SK-N-SH treated with all-trans-retinoic acid at 6 μM for 48 hours (cell line): ENCODE data around the gene OSGEP.

Experiments used
- ATAC-seq: fragments of 200-7000 bp; cut with Tn5 transposase; 3 replicates; pipeline ENCODE4 v1.9.1; 2020; ENCODE audit warnings: mild to moderate bottlenecking, moderate library complexity
- ARNTL ChIP-seq: fragments of 450-650 bp; formaldehyde crosslinking; IDR thresholded peaks from 2 replicates; pipeline ENCODE4 v1.5.0; 2020; ENCODE audit warnings: low read depth, mild to moderate bottlenecking, moderate library complexity, borderline replicate concordance
- BACH2 ChIP-seq: fragments of 250-450 bp; sonication (Bioruptor Pico); IDR thresholded peaks from 2 replicates; pipeline ENCODE4 v1.9.0; 2021; ENCODE audit warnings: mild to moderate bottlenecking, borderline replicate concordance
- CSDC2 ChIP-seq: fragments of 250-450 bp; sonication (Bioruptor Pico); IDR thresholded peaks from 2 replicates; pipeline ENCODE4 v1.5.0; 2020; ENCODE audit warnings: mild to moderate bottlenecking, moderate library complexity
- ESRRG ChIP-seq: fragments of 250-450 bp; sonication (Bioruptor Pico); IDR thresholded peaks from 2 replicates; pipeline ENCODE4 v1.6.1; 2021; ENCODE audit warnings: mild to moderate bottlenecking
- GLIS3 ChIP-seq: fragments of 250-450 bp; sonication (Bioruptor Pico); IDR thresholded peaks from 2 replicates; pipeline ENCODE4 v1.5.0; 2020; ENCODE audit warnings: mild to moderate bottlenecking, moderate library complexity
- ISL1 ChIP-seq: fragments of 250-450 bp; sonication (Bioruptor Pico); IDR thresholded peaks from 2 replicates; pipeline ENCODE4 v2.1.2; 2022; ENCODE audit warnings: mild to moderate bottlenecking, moderate library complexity
- OSR1 ChIP-seq: fragments of 250-450 bp; sonication (Bioruptor Pico); IDR thresholded peaks from 2 replicates; pipeline ENCODE4 v1.8.0; 2022; ENCODE audit warnings: moderate library complexity, mild to moderate bottlenecking, inconsistent platforms
- PPARA ChIP-seq: fragments of 250-450 bp; sonication (Bioruptor Pico); IDR thresholded peaks from 2 replicates; pipeline ENCODE4 v1.5.0; 2020; ENCODE audit warnings: mild to moderate bottlenecking, borderline replicate concordance
- RARB ChIP-seq: fragments of 250-450 bp; sonication (Bioruptor Pico); IDR thresholded peaks from 2 replicates; pipeline ENCODE4 v1.8.0; 2021; ENCODE audit warnings: mild to moderate bottlenecking, moderate library complexity
- SNAI2 ChIP-seq: fragments of 250-450 bp; sonication (Bioruptor Pico); IDR thresholded peaks from 2 replicates; pipeline ENCODE4 v1.5.0; 2020; ENCODE audit warnings: mild to moderate bottlenecking, moderate library complexity
- TCF4 ChIP-seq: fragments of 250-450 bp; sonication (Bioruptor Pico); IDR thresholded peaks from 2 replicates; pipeline ENCODE4 v1.8.0; 2021; ENCODE audit warnings: mild to moderate bottlenecking, moderate library complexity, borderline replicate concordance
- TOX ChIP-seq: fragments of 250-450 bp; sonication (Bioruptor Pico); IDR thresholded peaks from 2 replicates; pipeline ENCODE4 v1.8.0; 2021; ENCODE audit warnings: mild to moderate bottlenecking, moderate library complexity, borderline replicate concordance
- ZFP3 ChIP-seq: fragments of 250-450 bp; sonication (Bioruptor Pico); IDR thresholded peaks from 2 replicates; pipeline ENCODE4 v1.5.0; 2020; ENCODE audit warnings: mild to moderate bottlenecking, moderate library complexity
- ZFP30 ChIP-seq: fragments of 450-650 bp; formaldehyde crosslinking; IDR thresholded peaks from 2 replicates; pipeline ENCODE4 v1.5.0; 2022; ENCODE audit warnings: mild to moderate bottlenecking, moderate library complexity
- ZNF70 ChIP-seq: fragments of 450-650 bp; formaldehyde crosslinking; IDR thresholded peaks from 2 replicates; pipeline ENCODE4 v1.5.0; 2020; ENCODE audit warnings: mild to moderate bottlenecking, moderate library complexity
- ZNF8 ChIP-seq: fragments of 450-650 bp; formaldehyde crosslinking; IDR thresholded peaks from 2 replicates; pipeline ENCODE4 v1.5.0; 2020; ENCODE audit warnings: mild to moderate bottlenecking, moderate library complexity
- TF ChIP-seq, protein P1 (sequence below): fragments of 250-450 bp; sonication (Bioruptor Pico); IDR thresholded peaks from 2 replicates; pipeline ENCODE4 v1.8.0; 2021; ENCODE audit warnings: low read depth, mild to moderate bottlenecking, moderate library complexity, borderline replicate concordance
- TF ChIP-seq, protein P2 (sequence below): fragments of 250-450 bp; sonication (Bioruptor Pico); IDR thresholded peaks from 2 replicates; pipeline ENCODE4 v1.5.0; 2020; ENCODE audit warnings: mild to moderate bottlenecking, moderate library complexity
- TF ChIP-seq, protein P3 (sequence below): fragments of 250-450 bp; sonication (Bioruptor Pico); IDR thresholded peaks from 2 replicates; pipeline ENCODE4 v1.8.0; 2020; ENCODE audit warnings: mild to moderate bottlenecking, moderate library complexity, borderline replicate concordance
- TF ChIP-seq, protein P4 (sequence below): fragments of 250-450 bp; sonication (Bioruptor Pico); IDR thresholded peaks from 2 replicates; pipeline ENCODE4 v1.5.1; 2020; ENCODE audit warnings: low read depth, mild to moderate bottlenecking, moderate library complexity
- TF ChIP-seq, protein P5 (sequence below): fragments of 250-450 bp; sonication (Bioruptor Pico); IDR thresholded peaks from 2 replicates; pipeline ENCODE4 v1.5.1; 2021; ENCODE audit warnings: mild to moderate bottlenecking, moderate library complexity

Gene OSGEP

DNA sequence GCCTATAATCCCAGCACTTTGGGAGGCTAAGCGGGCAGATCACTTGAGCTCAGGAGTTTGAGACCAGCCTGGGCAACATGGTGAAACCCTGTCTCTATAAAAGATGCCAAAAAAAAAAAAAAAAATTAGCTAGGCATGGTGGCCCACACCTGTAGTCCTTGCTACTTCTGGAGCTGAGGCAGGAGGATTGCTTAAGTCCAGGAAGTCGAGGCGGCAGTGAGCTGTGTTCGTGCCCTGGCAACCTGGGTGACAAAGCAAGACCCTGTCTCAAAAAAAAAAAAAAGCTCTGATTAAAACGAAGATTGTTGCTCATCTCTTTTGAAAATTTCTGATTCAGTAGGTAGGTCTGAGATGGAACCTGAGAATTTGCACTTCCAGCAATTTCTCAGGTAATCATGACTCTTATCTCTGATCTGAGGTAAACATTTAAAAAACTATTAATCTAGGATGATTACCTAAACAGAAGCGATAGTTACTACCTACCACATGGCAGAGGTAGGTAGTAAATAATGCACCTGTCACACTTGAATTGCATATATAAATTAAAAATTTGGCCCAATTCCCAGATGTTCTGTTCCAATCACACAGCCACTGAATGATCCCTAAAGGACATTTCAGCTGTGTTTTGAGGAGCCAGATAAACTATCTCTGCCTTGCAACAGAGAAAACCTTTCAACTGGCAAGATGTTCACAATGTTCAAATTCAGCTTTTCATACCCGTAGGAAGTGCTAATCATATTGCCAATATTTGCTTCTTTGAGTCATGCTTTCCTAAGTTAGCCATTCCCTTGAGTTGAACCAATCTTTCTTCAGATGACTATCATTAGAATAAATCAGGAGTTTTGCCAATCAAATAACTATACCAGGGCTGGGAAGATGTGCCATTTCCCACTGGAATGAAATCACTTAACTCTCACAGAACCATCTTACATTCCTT, 37.1 kb downstream of the OSGEP start:
- TF ChIP-seq SNAI2 (CRISPR knock-in tag) (no peak), ZFP30 (CRISPR knock-in tag) (no peak), GLIS3 (CRISPR knock-in tag) (no peak), ISL1 (CRISPR knock-in tag) (no peak), ARNTL (CRISPR knock-in tag) (no peak), PPARA (CRISPR knock-in tag) (no peak), ZNF70 (CRISPR knock-in tag) (no peak), ESRRG (CRISPR knock-in tag) (no peak), ZNF8 (CRISPR knock-in tag) (no peak), ZFP3 (no peak), TCF4 (CRISPR knock-in tag) (no peak), BACH2 (CRISPR knock-in tag) (no peak)
- TF ChIP-seq, protein P1, sequence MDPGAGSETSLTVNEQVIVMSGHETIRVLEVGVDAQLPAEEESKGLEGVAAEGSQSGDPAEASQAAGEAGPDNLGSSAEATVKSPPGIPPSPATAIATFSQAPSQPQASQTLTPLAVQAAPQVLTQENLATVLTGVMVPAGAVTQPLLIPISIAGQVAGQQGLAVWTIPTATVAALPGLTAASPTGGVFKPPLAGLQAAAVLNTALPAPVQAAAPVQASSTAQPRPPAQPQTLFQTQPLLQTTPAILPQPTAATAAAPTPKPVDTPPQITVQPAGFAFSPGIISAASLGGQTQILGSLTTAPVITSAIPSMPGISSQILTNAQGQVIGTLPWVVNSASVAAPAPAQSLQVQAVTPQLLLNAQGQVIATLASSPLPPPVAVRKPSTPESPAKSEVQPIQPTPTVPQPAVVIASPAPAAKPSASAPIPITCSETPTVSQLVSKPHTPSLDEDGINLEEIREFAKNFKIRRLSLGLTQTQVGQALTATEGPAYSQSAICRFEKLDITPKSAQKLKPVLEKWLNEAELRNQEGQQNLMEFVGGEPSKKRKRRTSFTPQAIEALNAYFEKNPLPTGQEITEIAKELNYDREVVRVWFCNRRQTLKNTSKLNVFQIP (CRISPR knock-in tag) = no peak
- TF ChIP-seq, protein P2, sequence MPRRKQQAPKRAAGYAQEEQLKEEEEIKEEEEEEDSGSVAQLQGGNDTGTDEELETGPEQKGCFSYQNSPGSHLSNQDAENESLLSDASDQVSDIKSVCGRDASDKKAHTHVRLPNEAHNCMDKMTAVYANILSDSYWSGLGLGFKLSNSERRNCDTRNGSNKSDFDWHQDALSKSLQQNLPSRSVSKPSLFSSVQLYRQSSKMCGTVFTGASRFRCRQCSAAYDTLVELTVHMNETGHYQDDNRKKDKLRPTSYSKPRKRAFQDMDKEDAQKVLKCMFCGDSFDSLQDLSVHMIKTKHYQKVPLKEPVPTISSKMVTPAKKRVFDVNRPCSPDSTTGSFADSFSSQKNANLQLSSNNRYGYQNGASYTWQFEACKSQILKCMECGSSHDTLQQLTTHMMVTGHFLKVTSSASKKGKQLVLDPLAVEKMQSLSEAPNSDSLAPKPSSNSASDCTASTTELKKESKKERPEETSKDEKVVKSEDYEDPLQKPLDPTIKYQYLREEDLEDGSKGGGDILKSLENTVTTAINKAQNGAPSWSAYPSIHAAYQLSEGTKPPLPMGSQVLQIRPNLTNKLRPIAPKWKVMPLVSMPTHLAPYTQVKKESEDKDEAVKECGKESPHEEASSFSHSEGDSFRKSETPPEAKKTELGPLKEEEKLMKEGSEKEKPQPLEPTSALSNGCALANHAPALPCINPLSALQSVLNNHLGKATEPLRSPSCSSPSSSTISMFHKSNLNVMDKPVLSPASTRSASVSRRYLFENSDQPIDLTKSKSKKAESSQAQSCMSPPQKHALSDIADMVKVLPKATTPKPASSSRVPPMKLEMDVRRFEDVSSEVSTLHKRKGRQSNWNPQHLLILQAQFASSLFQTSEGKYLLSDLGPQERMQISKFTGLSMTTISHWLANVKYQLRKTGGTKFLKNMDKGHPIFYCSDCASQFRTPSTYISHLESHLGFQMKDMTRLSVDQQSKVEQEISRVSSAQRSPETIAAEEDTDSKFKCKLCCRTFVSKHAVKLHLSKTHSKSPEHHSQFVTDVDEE = no peak
- TF ChIP-seq, protein P3, sequence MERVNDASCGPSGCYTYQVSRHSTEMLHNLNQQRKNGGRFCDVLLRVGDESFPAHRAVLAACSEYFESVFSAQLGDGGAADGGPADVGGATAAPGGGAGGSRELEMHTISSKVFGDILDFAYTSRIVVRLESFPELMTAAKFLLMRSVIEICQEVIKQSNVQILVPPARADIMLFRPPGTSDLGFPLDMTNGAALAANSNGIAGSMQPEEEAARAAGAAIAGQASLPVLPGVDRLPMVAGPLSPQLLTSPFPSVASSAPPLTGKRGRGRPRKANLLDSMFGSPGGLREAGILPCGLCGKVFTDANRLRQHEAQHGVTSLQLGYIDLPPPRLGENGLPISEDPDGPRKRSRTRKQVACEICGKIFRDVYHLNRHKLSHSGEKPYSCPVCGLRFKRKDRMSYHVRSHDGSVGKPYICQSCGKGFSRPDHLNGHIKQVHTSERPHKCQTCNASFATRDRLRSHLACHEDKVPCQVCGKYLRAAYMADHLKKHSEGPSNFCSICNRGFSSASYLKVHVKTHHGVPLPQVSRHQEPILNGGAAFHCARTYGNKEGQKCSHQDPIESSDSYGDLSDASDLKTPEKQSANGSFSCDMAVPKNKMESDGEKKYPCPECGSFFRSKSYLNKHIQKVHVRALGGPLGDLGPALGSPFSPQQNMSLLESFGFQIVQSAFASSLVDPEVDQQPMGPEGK (CRISPR knock-in tag) = no peak
- TF ChIP-seq, protein P4, sequence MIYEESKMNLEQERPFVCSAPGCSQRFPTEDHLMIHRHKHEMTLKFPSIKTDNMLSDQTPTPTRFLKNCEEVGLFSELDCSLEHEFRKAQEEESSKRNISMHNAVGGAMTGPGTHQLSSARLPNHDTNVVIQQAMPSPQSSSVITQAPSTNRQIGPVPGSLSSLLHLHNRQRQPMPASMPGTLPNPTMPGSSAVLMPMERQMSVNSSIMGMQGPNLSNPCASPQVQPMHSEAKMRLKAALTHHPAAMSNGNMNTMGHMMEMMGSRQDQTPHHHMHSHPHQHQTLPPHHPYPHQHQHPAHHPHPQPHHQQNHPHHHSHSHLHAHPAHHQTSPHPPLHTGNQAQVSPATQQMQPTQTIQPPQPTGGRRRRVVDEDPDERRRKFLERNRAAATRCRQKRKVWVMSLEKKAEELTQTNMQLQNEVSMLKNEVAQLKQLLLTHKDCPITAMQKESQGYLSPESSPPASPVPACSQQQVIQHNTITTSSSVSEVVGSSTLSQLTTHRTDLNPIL (CRISPR knock-in tag) = no peak
- no peak for ATAC-seq

DNA sequence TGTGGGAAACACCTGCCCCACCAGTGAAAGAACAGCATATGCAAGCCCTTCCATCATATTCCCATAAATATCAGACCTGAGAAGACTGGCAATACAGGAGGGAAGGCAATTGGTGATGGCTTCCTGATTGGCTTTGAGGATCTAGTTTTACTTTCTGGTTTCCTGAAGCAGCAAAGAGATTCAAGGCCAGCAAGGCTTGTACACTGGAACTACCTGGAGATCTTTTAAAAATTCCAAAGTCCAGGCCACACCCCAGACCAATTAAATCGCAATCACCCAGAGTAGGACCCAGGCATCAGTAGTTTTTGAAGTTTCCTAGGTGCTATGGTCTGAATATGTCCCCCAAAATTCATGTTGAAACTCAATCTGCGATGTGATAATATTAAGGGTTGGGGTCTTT, 38.4 kb downstream of the OSGEP start:
- no peak for ATAC-seq

More for the DNA sequence above, 38.4 kb downstream of the OSGEP start:
- TF ChIP-seq BACH2 (CRISPR knock-in tag) (no peak), ARNTL (CRISPR knock-in tag) (no peak), ZNF8 (CRISPR knock-in tag) (no peak), CSDC2 (CRISPR knock-in tag) (no peak), PPARA (CRISPR knock-in tag) (no peak), GLIS3 (CRISPR knock-in tag) (no peak), SNAI2 (CRISPR knock-in tag) (no peak), OSR1 (CRISPR knock-in tag) (no peak), TOX (no peak), RARB (CRISPR knock-in tag) (no peak), ISL1 (CRISPR knock-in tag) (no peak), ZFP3 (no peak)
- TF ChIP-seq, protein P2 = no peak
- TF ChIP-seq, protein P5, sequence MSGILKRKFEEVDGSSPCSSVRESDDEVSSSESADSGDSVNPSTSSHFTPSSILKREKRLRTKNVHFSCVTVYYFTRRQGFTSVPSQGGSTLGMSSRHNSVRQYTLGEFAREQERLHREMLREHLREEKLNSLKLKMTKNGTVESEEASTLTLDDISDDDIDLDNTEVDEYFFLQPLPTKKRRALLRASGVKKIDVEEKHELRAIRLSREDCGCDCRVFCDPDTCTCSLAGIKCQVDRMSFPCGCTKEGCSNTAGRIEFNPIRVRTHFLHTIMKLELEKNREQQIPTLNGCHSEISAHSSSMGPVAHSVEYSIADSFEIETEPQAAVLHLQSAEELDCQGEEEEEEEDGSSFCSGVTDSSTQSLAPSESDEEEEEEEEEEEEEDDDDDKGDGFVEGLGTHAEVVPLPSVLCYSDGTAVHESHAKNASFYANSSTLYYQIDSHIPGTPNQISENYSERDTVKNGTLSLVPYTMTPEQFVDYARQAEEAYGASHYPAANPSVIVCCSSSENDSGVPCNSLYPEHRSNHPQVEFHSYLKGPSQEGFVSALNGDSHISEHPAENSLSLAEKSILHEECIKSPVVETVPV (CRISPR knock-in tag) = no peak
- TF ChIP-seq, protein P4 (CRISPR knock-in tag) = no peak
- TF ChIP-seq, protein P3 (CRISPR knock-in tag) = no peak
